Measurements from ENCODE around the gene IL21.

IL21 gene

GRCh38 chr4:122652379-122652778, 31.5 kb upstream of the IL21 start:
- Mint-ChIP-seq H3K27me3 (no peaks in the 10 kb centered on the region), H3K4me3 (no peak overlapping the region), H3K27ac (no peak overlapping the region), H3K4me1 (ENCODE audit: low read depth) (peaks cover 5% of the 10 kb centered on the region), H3K9me3 (no peaks in the 10 kb centered on the region), H3K36me3 (ENCODE audit: low read depth) (peaks cover 4% of the 10 kb centered on the region)

- Mint-ChIP-seq H3K4me1 (ENCODE audit: low read depth) (no peaks in the 10 kb centered on the region), H3K27ac (no peak overlapping the region), H3K9me3 (no peaks in the 10 kb centered on the region), H3K4me3 (no peak overlapping the region), H3K36me3 (ENCODE audit: low read depth) (no peaks in the 10 kb centered on the region), H3K27me3 (peaks cover 6% of the 10 kb centered on the region)
These were observed 29.3 kb upstream of the IL21 start for GRCh38 chr4:122650148-122650547.

GRCh38 chr4:122647656-122648055, 26.8 kb upstream of the IL21 start:
- Mint-ChIP-seq H3K4me3 (no peak overlapping the region), H3K27ac (no peak overlapping the region), H3K36me3 (ENCODE audit: low read depth) (no peaks in the 10 kb centered on the region), H3K27me3 (peaks cover 9% of the 10 kb centered on the region), H3K4me1 (ENCODE audit: low read depth) (no peaks in the 10 kb centered on the region), H3K9me3 (no peaks in the 10 kb centered on the region)

GRCh38 chr4:122643257-122643656, 22.4 kb upstream of the IL21 start:
- Mint-ChIP-seq H3K4me1 (ENCODE audit: low read depth) (no peaks in the 10 kb centered on the region), H3K9me3 (no peaks in the 10 kb centered on the region), H3K36me3 (ENCODE audit: low read depth) (no peaks in the 10 kb centered on the region), H3K4me3 (no peak overlapping the region), H3K27me3 (peaks cover 12% of the 10 kb centered on the region), H3K27ac (no peak overlapping the region)

- H3K9me3 Mint-ChIP-seq = peaks cover 3% of the 10 kb centered on the region
These were observed 18.3 kb upstream of the IL21 start for GRCh38 chr4:122639181-122639580.

GRCh38 chr4:122636697-122637096, 15.8 kb upstream of the IL21 start:
- H3K4me3 Mint-ChIP-seq = no peak overlapping the region
- peaks cover 17% of the 10 kb centered on the region for H3K27me3 Mint-ChIP-seq
- no peaks in the 10 kb centered on the region for H3K36me3 Mint-ChIP-seq (ENCODE audit: low read depth)
- no peak overlapping the region for H3K27ac Mint-ChIP-seq
- peaks cover 6% of the 10 kb centered on the region for H3K9me3 Mint-ChIP-seq
- H3K4me1 Mint-ChIP-seq (ENCODE audit: low read depth) = peaks cover 16% of the 10 kb centered on the region

More at GRCh38 chr4:122639181-122639580, 18.3 kb upstream of the IL21 start:
- Mint-ChIP-seq H3K36me3 (ENCODE audit: low read depth) (no peaks in the 10 kb centered on the region), H3K27me3 (peaks cover 17% of the 10 kb centered on the region), H3K27ac (no peak overlapping the region), H3K4me3 (no peak overlapping the region), H3K4me1 (ENCODE audit: low read depth) (no peaks in the 10 kb centered on the region)

GRCh38 chr4:122635205-122635604, 14.3 kb upstream of the IL21 start:
- Mint-ChIP-seq H3K9me3 (peaks cover 6% of the 10 kb centered on the region), H3K4me1 (ENCODE audit: low read depth) (peaks cover 16% of the 10 kb centered on the region), H3K27me3 (peaks cover 21% of the 10 kb centered on the region), H3K27ac (no peak overlapping the region), H3K36me3 (ENCODE audit: low read depth) (no peaks in the 10 kb centered on the region), H3K4me3 (no peak overlapping the region)

GRCh38 chr4:122633211-122633610, 12.3 kb upstream of the IL21 start:
- Mint-ChIP-seq H3K27me3 (peaks cover 23% of the 10 kb centered on the region), H3K36me3 (ENCODE audit: low read depth) (no peaks in the 10 kb centered on the region), H3K4me1 (ENCODE audit: low read depth) (peaks cover 16% of the 10 kb centered on the region), H3K9me3 (peaks cover 6% of the 10 kb centered on the region), H3K4me3 (no peak overlapping the region), H3K27ac (no peak overlapping the region)

- Mint-ChIP-seq H3K27ac (no peak overlapping the region), H3K27me3 (peaks cover 23% of the 10 kb centered on the region), H3K9me3 (peaks cover 6% of the 10 kb centered on the region), H3K4me1 (ENCODE audit: low read depth) (peaks cover 16% of the 10 kb centered on the region), H3K36me3 (ENCODE audit: low read depth) (no peaks in the 10 kb centered on the region), H3K4me3 (no peak overlapping the region)
These were observed 11.7 kb upstream of the IL21 start for GRCh38 chr4:122632396-122633143.

- H3K4me3 Mint-ChIP-seq = no peak overlapping the region
- H3K36me3 Mint-ChIP-seq (ENCODE audit: low read depth) = no peaks in the 10 kb centered on the region
- no peaks in the 10 kb centered on the region for H3K9me3 Mint-ChIP-seq
- no peaks in the 10 kb centered on the region for H3K4me1 Mint-ChIP-seq (ENCODE audit: low read depth)
- H3K27me3 Mint-ChIP-seq = peaks cover 15% of the 10 kb centered on the region
- H3K27ac Mint-ChIP-seq = no peak overlapping the region
These were observed 4.3 kb upstream of the IL21 start for GRCh38 chr4:122625156-122625555.

- peaks cover 3% of the 10 kb centered on the region for H3K4me1 Mint-ChIP-seq (ENCODE audit: low read depth)
- peaks cover 11% of the 10 kb centered on the region for H3K27me3 Mint-ChIP-seq
- H3K27ac Mint-ChIP-seq = no peak overlapping the region
- no peak overlapping the region for H3K4me3 Mint-ChIP-seq
- H3K9me3 Mint-ChIP-seq = no peaks in the 10 kb centered on the region
- H3K36me3 Mint-ChIP-seq (ENCODE audit: low read depth) = no peaks in the 10 kb centered on the region
These were observed 3.3 kb upstream of the IL21 start for GRCh38 chr4:122624205-122624604.

- peaks cover 3% of the 10 kb centered on the region for H3K4me1 Mint-ChIP-seq (ENCODE audit: low read depth)
- no peak overlapping the region for H3K4me3 Mint-ChIP-seq
- H3K27ac Mint-ChIP-seq = no peak overlapping the region
- H3K9me3 Mint-ChIP-seq = no peaks in the 10 kb centered on the region
- no peaks in the 10 kb centered on the region for H3K36me3 Mint-ChIP-seq (ENCODE audit: low read depth)
- peaks cover 11% of the 10 kb centered on the region for H3K27me3 Mint-ChIP-seq
These were observed 2.8 kb upstream of the IL21 start for GRCh38 chr4:122623637-122624166.

- no peaks in the 10 kb centered on the region for H3K36me3 Mint-ChIP-seq (ENCODE audit: low read depth)
- peaks cover 11% of the 10 kb centered on the region for H3K27me3 Mint-ChIP-seq
- H3K9me3 Mint-ChIP-seq = no peaks in the 10 kb centered on the region
- peaks cover 8% of the 10 kb centered on the region for H3K4me1 Mint-ChIP-seq (ENCODE audit: low read depth)
- no peak overlapping the region for H3K27ac Mint-ChIP-seq
- H3K4me3 Mint-ChIP-seq = no peak overlapping the region
These were observed 1.5 kb upstream of the IL21 start for GRCh38 chr4:122622400-122622799.

- H3K4me1 Mint-ChIP-seq (ENCODE audit: low read depth) = peaks cover 21% of the 10 kb centered on the region
These were observed 1.3 kb downstream of the IL21 start for GRCh38 chr4:122619611-122620010.

GRCh38 chr4:122617597-122618593, 3.0 kb downstream of the IL21 start:
- peak overlapping the region; percentile 49 for H3K27ac Mint-ChIP-seq
- H3K4me1 Mint-ChIP-seq (ENCODE audit: low read depth) = peaks cover 21% of the 10 kb centered on the region
- H3K4me3 Mint-ChIP-seq = peak overlapping the region; percentile 17
- peaks cover 11% of the 10 kb centered on the region for H3K27me3 Mint-ChIP-seq
- H3K9me3 Mint-ChIP-seq = no peaks in the 10 kb centered on the region
- H3K36me3 Mint-ChIP-seq (ENCODE audit: low read depth) = no peaks in the 10 kb centered on the region

More at GRCh38 chr4:122619611-122620010, 1.3 kb downstream of the IL21 start:
- Mint-ChIP-seq H3K36me3 (ENCODE audit: low read depth) (no peaks in the 10 kb centered on the region), H3K27me3 (peaks cover 11% of the 10 kb centered on the region), H3K4me3 (peak overlapping the region; percentile 56), H3K27ac (no peak overlapping the region), H3K9me3 (no peaks in the 10 kb centered on the region)
